NCI-H187 treated with DMSO at 0.1 percent for 48 hours (cell line): ENCODE measurements around the gene TGM6.

Experiments used
- DNase-seq: peaks from one replicate; lab custom pipeline; 2025; lab: John Stamatoyannopoulos, UW

The TGM6 gene

GRCh38 chr20:2364044-2364443 is 16.7 kb upstream of the TGM6 start:
- DNase-seq, result no peak

GRCh38 chr20:2365091-2365490 is 15.6 kb upstream of the TGM6 start:
- no peak for DNase-seq

GRCh38 chr20:2365666-2366065 is 15.0 kb upstream of the TGM6 start:
- no peak for DNase-seq

- DNase-seq, result no peak
Observed at GRCh38 chr20:2368621-2369020, 12.1 kb upstream of the TGM6 start.

- no peak for DNase-seq
Observed at GRCh38 chr20:2373098-2373497, 7.6 kb upstream of the TGM6 start.

- DNase-seq, result no peak
Observed at GRCh38 chr20:2374346-2375125, 6.2 kb upstream of the TGM6 start.

- DNase-seq, result no peak
Observed at GRCh38 chr20:2378893-2379292, 1.8 kb upstream of the TGM6 start.

GRCh38 chr20:2379511-2380229 is 1.0 kb upstream of the TGM6 start:
- DNase-seq, result no peak

- DNase-seq, result no peak
Observed at GRCh38 chr20:2381303-2381702, 602 bp downstream of the TGM6 start.

GRCh38 chr20:2382833-2383232 is 2.1 kb downstream of the TGM6 start:
- DNase-seq, result no peak

- DNase-seq, result no peak
Observed at GRCh38 chr20:2385026-2385425, 4.3 kb downstream of the TGM6 start.

- DNase-seq, result no peak
Observed at GRCh38 chr20:2385496-2385895, 4.8 kb downstream of the TGM6 start.

GRCh38 chr20:2386516-2387179 is 5.9 kb downstream of the TGM6 start:
- DNase-seq, result no peak

GRCh38 chr20:2387180-2387577 is 6.5 kb downstream of the TGM6 start:
- DNase-seq, result no peak

- DNase-seq, result no peak
Observed at GRCh38 chr20:2387580-2387979, 6.9 kb downstream of the TGM6 start.

GRCh38 chr20:2390951-2391675 is 10.4 kb downstream of the TGM6 start:
- no peak for DNase-seq

GRCh38 chr20:2394411-2395055 is 13.8 kb downstream of the TGM6 start:
- no peak for DNase-seq

- DNase-seq, result no peak
Observed at GRCh38 chr20:2395136-2395535, 14.4 kb downstream of the TGM6 start.

GRCh38 chr20:2396241-2396814 is 15.6 kb downstream of the TGM6 start:
- no peak for DNase-seq

GRCh38 chr20:2397091-2397490 is 16.4 kb downstream of the TGM6 start:
- DNase-seq, result no peak

- DNase-seq, result no peak
Observed at GRCh38 chr20:2397595-2398145, 17.0 kb downstream of the TGM6 start.
